Measurements from ENCODE around the gene MCAM. TPM values are rescaled to one million over a fixed set of nuclear protein-coding genes. Genes with fewer than 3 reads are reported as not detected.

Gene MCAM, protein sequence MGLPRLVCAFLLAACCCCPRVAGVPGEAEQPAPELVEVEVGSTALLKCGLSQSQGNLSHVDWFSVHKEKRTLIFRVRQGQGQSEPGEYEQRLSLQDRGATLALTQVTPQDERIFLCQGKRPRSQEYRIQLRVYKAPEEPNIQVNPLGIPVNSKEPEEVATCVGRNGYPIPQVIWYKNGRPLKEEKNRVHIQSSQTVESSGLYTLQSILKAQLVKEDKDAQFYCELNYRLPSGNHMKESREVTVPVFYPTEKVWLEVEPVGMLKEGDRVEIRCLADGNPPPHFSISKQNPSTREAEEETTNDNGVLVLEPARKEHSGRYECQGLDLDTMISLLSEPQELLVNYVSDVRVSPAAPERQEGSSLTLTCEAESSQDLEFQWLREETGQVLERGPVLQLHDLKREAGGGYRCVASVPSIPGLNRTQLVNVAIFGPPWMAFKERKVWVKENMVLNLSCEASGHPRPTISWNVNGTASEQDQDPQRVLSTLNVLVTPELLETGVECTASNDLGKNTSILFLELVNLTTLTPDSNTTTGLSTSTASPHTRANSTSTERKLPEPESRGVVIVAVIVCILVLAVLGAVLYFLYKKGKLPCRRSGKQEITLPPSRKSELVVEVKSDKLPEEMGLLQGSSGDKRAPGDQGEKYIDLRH
- 100 to 1,000 TPM in 3 of 5 donors, 10 to 100 TPM in 2; 49.6 to 379 (median 111) TPM for total RNA-seq
- 10 to 100 TPM in 2 of 3 donors, 1 to 10 TPM in 1; 7.3 to 54.8 (median 16.0) TPM for polyA plus RNA-seq
- long read RNA-seq, donor 1, partial matches to known transcripts, result 6 of 6 reads
- long read RNA-seq, donor 1, other reads (novel, unspliced or antisense), result 0 of 6 reads
- long read RNA-seq, donor 2, partial matches to known transcripts, result 7 of 7 reads
- long read RNA-seq, donor 2, other reads (novel, unspliced or antisense), result 0 of 7 reads
- long read RNA-seq, donor 3, partial matches to known transcripts, result 32 of 33 reads
- long read RNA-seq, donor 3, other reads (novel, unspliced or antisense), result 0 of 33 reads
- long read RNA-seq, donor 4, result 0 reads
- long read RNA-seq, donor 5, partial matches to known transcripts, result 6 of 8 reads
- long read RNA-seq, donor 5, other reads (novel, unspliced or antisense), result 0 of 8 reads
- long read RNA-seq, donor 6, transcript MCAM-201 (16 exons, 3,313 nt), result major isoform, 5 of 77 reads
- long read RNA-seq, donor 6, partial matches to known transcripts, result 72 of 77 reads
- long read RNA-seq, donor 6, other reads (novel, unspliced or antisense), result 0 of 77 reads
- long read RNA-seq, donor 7, transcript MCAM-201 (16 exons, 3,313 nt), result major isoform, 6 of 16 reads
- long read RNA-seq, donor 7, partial matches to known transcripts, result 10 of 16 reads
- long read RNA-seq, donor 7, other reads (novel, unspliced or antisense), result 0 of 16 reads
- long read RNA-seq, donor 8, partial matches to known transcripts, result 0 of 3 reads
- long read RNA-seq, donor 8, other reads (novel, unspliced or antisense), result 0 of 3 reads
- long read RNA-seq, donor 9, partial matches to known transcripts, result 5 of 6 reads
- long read RNA-seq, donor 9, other reads (novel, unspliced or antisense), result 0 of 6 reads
- long read RNA-seq, donor 10, result 0 reads

DNA sequence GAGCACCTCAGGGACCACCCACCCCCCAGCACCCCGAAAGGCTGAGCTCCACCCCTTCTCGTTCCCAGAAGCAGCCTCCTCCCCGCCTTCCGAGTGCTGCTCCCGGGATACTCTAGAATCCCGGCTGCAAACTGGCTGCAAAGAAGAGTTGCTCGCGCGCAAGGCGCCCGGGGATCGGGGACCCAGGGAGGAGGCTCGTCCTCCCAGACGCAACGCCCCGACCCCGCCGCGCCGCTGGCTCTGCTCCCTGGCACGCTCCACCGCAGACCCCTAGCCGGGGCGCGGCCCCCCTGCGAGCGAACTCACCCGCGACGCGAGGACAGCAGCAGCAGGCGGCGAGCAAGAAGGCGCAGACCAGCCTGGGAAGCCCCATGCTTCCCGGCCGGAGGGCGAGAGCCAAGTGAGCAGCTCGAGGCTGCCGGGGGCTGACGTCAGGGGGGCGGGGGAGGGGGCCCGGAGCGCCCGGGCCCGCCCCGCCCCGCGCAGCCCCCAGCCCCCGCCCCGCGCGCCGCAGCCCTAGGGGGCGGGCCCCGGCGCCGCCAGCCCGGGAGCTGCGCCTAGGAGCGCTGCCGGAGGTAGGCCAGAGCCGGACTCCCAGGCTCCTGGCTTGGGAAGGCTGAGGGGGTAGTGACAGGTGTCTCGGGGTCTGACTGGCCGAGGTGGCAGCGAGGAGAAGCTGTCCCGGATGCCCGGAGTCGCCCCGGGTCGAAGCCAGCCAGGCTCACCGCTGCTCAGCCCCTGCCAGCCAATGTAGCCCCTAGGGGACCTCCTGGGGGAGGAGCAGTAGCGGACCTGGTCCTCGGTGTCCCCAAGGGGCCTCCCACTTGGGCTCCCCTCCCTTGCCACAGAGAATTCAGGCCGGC, at the start of gene MCAM:
Gene MCAM (minus strand): TSS at position 402 of the 863 bp plus-strand sequence. CDS start 29 bp downstream, at position 373.
- 0 to 20% (median 3%) methylated on average over 2 to 74 of the region's 74 CpGs for WGBS, 5 donors
- Histone ChIP-seq H3K4me3 (peak within 1 kb of the TSS; percentile 58 to 70 (median 66)), H3K4me1 (peaks cover 56 to 85% (median 73%) of the 10 kb centered on the region in 4 donors)

DNA sequence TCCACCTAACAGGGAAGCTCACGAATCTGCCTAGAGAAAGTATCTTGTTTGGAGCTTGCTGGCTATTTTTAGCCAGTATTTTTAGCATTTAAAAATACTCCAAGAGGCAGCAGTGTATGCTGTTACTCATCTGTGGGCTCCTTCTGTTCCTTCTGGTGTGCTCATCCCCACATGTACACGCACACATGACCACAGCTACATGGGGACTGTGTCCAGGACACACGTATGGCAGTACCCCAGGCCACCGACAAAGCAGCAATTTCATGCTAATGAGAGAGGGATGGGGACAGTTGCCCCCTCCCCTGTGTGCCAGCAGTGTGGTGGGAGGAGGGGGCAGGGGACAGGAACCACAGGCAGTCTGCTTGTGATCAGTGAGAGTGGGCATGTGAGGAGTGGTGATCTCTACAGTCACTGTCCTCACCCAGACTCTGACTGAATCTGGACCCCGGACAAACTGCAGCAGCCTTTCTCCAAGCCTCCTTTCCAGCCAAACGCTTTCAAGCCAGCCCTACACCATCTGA, 48.2 kb upstream of the MCAM start:
- Histone ChIP-seq H3K27me3 (peaks cover 0 to 31% (median 20%) of the 10 kb centered on the region in 3 donors), H3K36me3 (peaks cover 0 to under 1% (median 0%) of the 10 kb centered on the region in 4 donors), H3K4me1 (peaks cover 68 to 94% (median 83%) of the 10 kb centered on the region in 4 donors), H3K27ac (peak overlapping the region; percentile 3 to 93 (median 84)), H3K9me3 (no peaks in the 10 kb centered on the region), H3K4me3 (no peak overlapping the region)
- WGBS, 5 donors, result 69 to 78% (median 72%) methylated on average over 6 of the region's 6 CpGs
- intact Hi-C loops (cut with DNase I; ENCODE audit: low total_unique reads), result no loop called here
- DNase-seq, result peak in 1 of 2 donors; percentile 17
- TF ChIP-seq POLR2A (IDR thresholded peaks at IDR 0.05) (no peak), POLR2AphosphoS5 (IDR thresholded peaks at IDR 0.05) (peak in 2 of 3 donors; percentile 46 to 78), EP300 (IDR thresholded peaks at IDR 0.05) (no peak)
- TF ChIP-seq, protein P1, sequence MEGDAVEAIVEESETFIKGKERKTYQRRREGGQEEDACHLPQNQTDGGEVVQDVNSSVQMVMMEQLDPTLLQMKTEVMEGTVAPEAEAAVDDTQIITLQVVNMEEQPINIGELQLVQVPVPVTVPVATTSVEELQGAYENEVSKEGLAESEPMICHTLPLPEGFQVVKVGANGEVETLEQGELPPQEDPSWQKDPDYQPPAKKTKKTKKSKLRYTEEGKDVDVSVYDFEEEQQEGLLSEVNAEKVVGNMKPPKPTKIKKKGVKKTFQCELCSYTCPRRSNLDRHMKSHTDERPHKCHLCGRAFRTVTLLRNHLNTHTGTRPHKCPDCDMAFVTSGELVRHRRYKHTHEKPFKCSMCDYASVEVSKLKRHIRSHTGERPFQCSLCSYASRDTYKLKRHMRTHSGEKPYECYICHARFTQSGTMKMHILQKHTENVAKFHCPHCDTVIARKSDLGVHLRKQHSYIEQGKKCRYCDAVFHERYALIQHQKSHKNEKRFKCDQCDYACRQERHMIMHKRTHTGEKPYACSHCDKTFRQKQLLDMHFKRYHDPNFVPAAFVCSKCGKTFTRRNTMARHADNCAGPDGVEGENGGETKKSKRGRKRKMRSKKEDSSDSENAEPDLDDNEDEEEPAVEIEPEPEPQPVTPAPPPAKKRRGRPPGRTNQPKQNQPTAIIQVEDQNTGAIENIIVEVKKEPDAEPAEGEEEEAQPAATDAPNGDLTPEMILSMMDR (IDR thresholded peaks at IDR 0.05), result no peak

More for the DNA sequence above, at the start of gene MCAM:
- Histone ChIP-seq H3K27me3 (peaks cover 0 to 74% (median 48%) of the 10 kb centered on the region in 3 donors), H3K9me3 (no peaks in the 10 kb centered on the region), H3K36me3 (peaks cover 0 to 25% (median 14%) of the 10 kb centered on the region in 4 donors), H3K27ac (peak within 1 kb of the TSS; percentile 72 to 95 (median 91))
- intact Hi-C loops (cut with DNase I; ENCODE audit: low total_unique reads), result no loop called here
- DNase-seq, result peak in 1 of 2 donors; percentile 89
- TF ChIP-seq EP300 (IDR thresholded peaks at IDR 0.05) (no peak), POLR2AphosphoS5 (IDR thresholded peaks at IDR 0.05) (peak; percentile 39 to 84 (median 84)), POLR2A (IDR thresholded peaks at IDR 0.05) (no peak)
- TF ChIP-seq, protein P1 (IDR thresholded peaks at IDR 0.05), result no peak

DNA sequence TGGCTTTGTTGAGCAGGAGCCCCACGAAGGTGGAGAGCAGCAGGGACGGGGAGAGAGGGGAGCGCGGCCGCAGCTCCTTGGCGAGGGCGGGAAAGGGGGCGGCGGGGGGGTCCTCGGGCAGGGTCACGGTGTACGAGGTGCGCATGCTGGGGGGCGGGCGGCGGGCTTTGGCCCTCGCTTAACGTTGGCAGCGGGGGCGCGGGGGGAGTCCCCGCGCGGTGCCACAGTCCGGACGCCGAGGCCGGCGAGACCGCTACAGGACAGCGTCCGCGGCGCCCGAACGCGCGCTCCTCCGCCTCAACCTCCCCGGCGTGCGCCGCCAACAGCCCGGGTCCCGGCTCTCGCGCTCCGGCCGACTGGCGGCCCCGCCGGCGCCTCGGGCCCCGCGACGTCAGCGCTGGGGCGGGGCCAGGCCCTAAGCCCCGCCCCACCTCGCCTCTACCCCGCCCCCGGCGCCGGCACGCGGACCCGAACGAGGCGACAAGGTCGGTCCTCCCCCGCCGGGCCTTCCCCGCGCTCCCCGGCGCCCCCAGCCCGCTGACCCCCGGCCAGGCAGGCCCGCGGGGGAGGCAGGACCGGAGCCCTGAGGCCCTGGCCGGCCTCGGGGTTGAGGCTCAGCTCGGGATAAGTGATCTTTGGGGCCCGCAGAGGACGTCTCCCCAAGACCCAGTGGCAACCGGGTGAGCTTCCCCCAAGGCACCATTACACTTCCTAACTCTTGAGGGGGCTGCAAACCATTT, 47.1 kb upstream of the MCAM start:
- H3K4me3 ChIP-seq, result peak overlapping the region; percentile 50 to 59 (median 56)
- peaks cover 58 to 83% (median 75%) of the 10 kb centered on the region in 4 donors for H3K4me1 ChIP-seq
- TF ChIP-seq, protein P1 (IDR thresholded peaks at IDR 0.05), result no peak
- no peak for TF ChIP-seq EP300 (IDR thresholded peaks at IDR 0.05)
- peak in 1 of 3 donors; percentile 33 for TF ChIP-seq POLR2AphosphoS5 (IDR thresholded peaks at IDR 0.05)
- intact Hi-C loops (cut with DNase I; ENCODE audit: low total_unique reads), result no loop called here
- peak overlapping the region; percentile 2 to 93 (median 84) for H3K27ac ChIP-seq
- DNase-seq, result peak; percentile 70 to 85
- 3 to 18% (median 4%) methylated on average over 7 to 88 of the region's 88 CpGs for WGBS, 5 donors
- H3K27me3 ChIP-seq, result peaks cover 0 to 31% (median 20%) of the 10 kb centered on the region in 3 donors
- H3K9me3 ChIP-seq, result no peaks in the 10 kb centered on the region
- H3K36me3 ChIP-seq, result peaks cover 0 to 11% (median 6%) of the 10 kb centered on the region in 4 donors
